ENCODE measurements around the gene ZNF408.

DNA sequence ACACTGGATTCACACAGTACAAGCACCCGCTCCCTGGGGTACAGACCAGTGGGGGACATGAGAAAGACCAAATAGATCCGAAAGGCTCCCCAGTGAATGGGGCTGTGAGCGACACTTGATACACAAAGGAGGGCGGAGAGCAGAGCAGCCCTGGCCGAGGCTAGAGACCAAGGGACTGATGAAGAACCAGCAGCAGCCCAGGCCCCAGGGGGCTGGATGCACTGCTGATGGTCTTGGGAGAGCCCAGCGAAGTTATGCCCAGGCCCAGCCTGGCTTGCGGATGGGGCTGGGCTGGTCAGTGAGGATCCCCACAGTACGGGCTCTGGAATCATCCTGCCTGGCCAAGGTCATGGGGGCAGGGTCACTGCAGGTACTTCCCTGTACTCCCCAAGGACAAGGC is 23.7 kb upstream of the ZNF408 start:
- TF ChIP-seq, protein P1, sequence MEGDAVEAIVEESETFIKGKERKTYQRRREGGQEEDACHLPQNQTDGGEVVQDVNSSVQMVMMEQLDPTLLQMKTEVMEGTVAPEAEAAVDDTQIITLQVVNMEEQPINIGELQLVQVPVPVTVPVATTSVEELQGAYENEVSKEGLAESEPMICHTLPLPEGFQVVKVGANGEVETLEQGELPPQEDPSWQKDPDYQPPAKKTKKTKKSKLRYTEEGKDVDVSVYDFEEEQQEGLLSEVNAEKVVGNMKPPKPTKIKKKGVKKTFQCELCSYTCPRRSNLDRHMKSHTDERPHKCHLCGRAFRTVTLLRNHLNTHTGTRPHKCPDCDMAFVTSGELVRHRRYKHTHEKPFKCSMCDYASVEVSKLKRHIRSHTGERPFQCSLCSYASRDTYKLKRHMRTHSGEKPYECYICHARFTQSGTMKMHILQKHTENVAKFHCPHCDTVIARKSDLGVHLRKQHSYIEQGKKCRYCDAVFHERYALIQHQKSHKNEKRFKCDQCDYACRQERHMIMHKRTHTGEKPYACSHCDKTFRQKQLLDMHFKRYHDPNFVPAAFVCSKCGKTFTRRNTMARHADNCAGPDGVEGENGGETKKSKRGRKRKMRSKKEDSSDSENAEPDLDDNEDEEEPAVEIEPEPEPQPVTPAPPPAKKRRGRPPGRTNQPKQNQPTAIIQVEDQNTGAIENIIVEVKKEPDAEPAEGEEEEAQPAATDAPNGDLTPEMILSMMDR (IDR thresholded peaks at IDR 0.05; ENCODE audit: insufficient read depth, low read length, poor library complexity, severe bottlenecking), result no peak
- no peak for TF ChIP-seq EZH2phosphoT487 (conservative IDR thresholded peaks at IDR 0.05; ENCODE audit: low read length)

Data from SU-DHL-6 (cell line).